IPS-18a (cell line): Measurements from ENCODE around the gene GRIA1.
A peak's percentile ranks its signal among the peaks of the same experiment; 100 is the strongest.

Experiments
- H3K27ac ChIP-seq: one replicate; pipeline ENCODE4 v1.5.1; 2013; ENCODE audit warnings: low read length
- H3K27me3 ChIP-seq: one replicate; pipeline ENCODE4 v1.6.1; 2013; ENCODE audit warnings: mild to moderate bottlenecking, low read length; ENCODE audit not compliant: control insufficient read depth, insufficient read depth
- H3K36me3 ChIP-seq: one replicate; pipeline ENCODE4 v1.6.1; 2013; ENCODE audit warnings: low read depth, low read length; ENCODE audit not compliant: control insufficient read depth
- H3K4me1 ChIP-seq: one replicate; pipeline ENCODE4 v1.6.1; 2013; ENCODE audit warnings: low read depth, low read length; ENCODE audit not compliant: control insufficient read depth
- H3K4me3 ChIP-seq: one replicate; pipeline ENCODE4 v1.5.1; 2013; ENCODE audit warnings: low read length
- H3K9ac ChIP-seq: one replicate; pipeline ENCODE4 v1.6.1; 2013; ENCODE audit warnings: mild to moderate bottlenecking, low read length, moderate library complexity
- H3K9me3 ChIP-seq: one replicate; pipeline ENCODE4 v1.6.1; 2013; ENCODE audit warnings: low read depth, low read length; ENCODE audit not compliant: control insufficient read depth

The GRIA1 gene

GRCh38 chr5:153469423-153469822 is 21.0 kb upstream of the GRIA1 start:
- Histone ChIP-seq H3K9ac (no peak overlapping the region), H3K36me3 (no peaks in the 10 kb centered on the region), H3K27ac (no peak overlapping the region), H3K9me3 (no peaks in the 10 kb centered on the region), H3K4me1 (no peaks in the 10 kb centered on the region), H3K4me3 (no peak overlapping the region), H3K27me3 (no peaks in the 10 kb centered on the region)

- H3K9ac ChIP-seq, result no peak overlapping the region
- H3K9me3 ChIP-seq, result no peaks in the 10 kb centered on the region
- H3K27me3 ChIP-seq, result no peaks in the 10 kb centered on the region
- no peaks in the 10 kb centered on the region for H3K4me1 ChIP-seq
- H3K27ac ChIP-seq, result no peak overlapping the region
- H3K36me3 ChIP-seq, result no peaks in the 10 kb centered on the region
- no peak overlapping the region for H3K4me3 ChIP-seq
Observed at GRCh38 chr5:153470736-153471135, 19.7 kb upstream of the GRIA1 start.

- Histone ChIP-seq H3K9ac (no peak overlapping the region), H3K36me3 (no peaks in the 10 kb centered on the region), H3K4me3 (no peak overlapping the region), H3K9me3 (no peaks in the 10 kb centered on the region), H3K4me1 (no peaks in the 10 kb centered on the region), H3K27ac (no peak overlapping the region), H3K27me3 (no peaks in the 10 kb centered on the region)
Observed at GRCh38 chr5:153476767-153477166, 13.7 kb upstream of the GRIA1 start.

GRCh38 chr5:153480401-153480800 is 10.1 kb upstream of the GRIA1 start:
- no peak overlapping the region for H3K9ac ChIP-seq
- no peak overlapping the region for H3K4me3 ChIP-seq
- H3K9me3 ChIP-seq, result no peaks in the 10 kb centered on the region
- H3K27ac ChIP-seq, result no peak overlapping the region
- H3K36me3 ChIP-seq, result no peaks in the 10 kb centered on the region
- H3K4me1 ChIP-seq, result no peaks in the 10 kb centered on the region
- H3K27me3 ChIP-seq, result no peaks in the 10 kb centered on the region

GRCh38 chr5:153483482-153483881 is 7.0 kb upstream of the GRIA1 start:
- H3K27me3 ChIP-seq, result no peaks in the 10 kb centered on the region
- no peak overlapping the region for H3K4me3 ChIP-seq
- H3K4me1 ChIP-seq, result no peaks in the 10 kb centered on the region
- no peaks in the 10 kb centered on the region for H3K9me3 ChIP-seq
- no peak overlapping the region for H3K27ac ChIP-seq
- no peaks in the 10 kb centered on the region for H3K36me3 ChIP-seq
- no peak overlapping the region for H3K9ac ChIP-seq

GRCh38 chr5:153485641-153486040 is 4.8 kb upstream of the GRIA1 start:
- no peak overlapping the region for H3K9ac ChIP-seq
- H3K27me3 ChIP-seq, result peaks cover 3% of the 10 kb centered on the region
- no peaks in the 10 kb centered on the region for H3K36me3 ChIP-seq
- H3K27ac ChIP-seq, result no peak overlapping the region
- H3K9me3 ChIP-seq, result no peaks in the 10 kb centered on the region
- H3K4me3 ChIP-seq, result no peak overlapping the region
- H3K4me1 ChIP-seq, result peaks cover 5% of the 10 kb centered on the region

- no peak overlapping the region for H3K9ac ChIP-seq
- no peak overlapping the region for H3K27ac ChIP-seq
- H3K9me3 ChIP-seq, result no peaks in the 10 kb centered on the region
- H3K36me3 ChIP-seq, result no peaks in the 10 kb centered on the region
- H3K4me1 ChIP-seq, result peaks cover 16% of the 10 kb centered on the region
- no peak overlapping the region for H3K4me3 ChIP-seq
- H3K27me3 ChIP-seq, result peaks cover 14% of the 10 kb centered on the region
Observed at GRCh38 chr5:153486771-153487170, 3.7 kb upstream of the GRIA1 start.

- Histone ChIP-seq H3K27me3 (peaks cover 19% of the 10 kb centered on the region), H3K9me3 (no peaks in the 10 kb centered on the region), H3K9ac (no peak overlapping the region), H3K36me3 (no peaks in the 10 kb centered on the region), H3K4me3 (no peak overlapping the region), H3K4me1 (peaks cover 17% of the 10 kb centered on the region), H3K27ac (no peak overlapping the region)
Observed at GRCh38 chr5:153489611-153490010, 859 bp upstream of the GRIA1 start.

GRCh38 chr5:153491038-153491744 is 721 bp downstream of the GRIA1 start:
- Histone ChIP-seq H3K9me3 (no peaks in the 10 kb centered on the region), H3K27me3 (peaks cover 19% of the 10 kb centered on the region), H3K27ac (no peak overlapping the region), H3K4me3 (peak overlapping the region; percentile 58), H3K9ac (peak overlapping the region; percentile 8), H3K36me3 (no peaks in the 10 kb centered on the region), H3K4me1 (peaks cover 17% of the 10 kb centered on the region)

GRCh38 chr5:153491856-153492255 is 1.4 kb downstream of the GRIA1 start:
- Histone ChIP-seq H3K27ac (no peak overlapping the region), H3K9ac (no peak overlapping the region), H3K4me3 (peak overlapping the region; percentile 58), H3K36me3 (no peaks in the 10 kb centered on the region), H3K9me3 (no peaks in the 10 kb centered on the region), H3K27me3 (peaks cover 19% of the 10 kb centered on the region), H3K4me1 (peaks cover 17% of the 10 kb centered on the region)

GRCh38 chr5:153496835-153497234 is 6.4 kb downstream of the GRIA1 start:
- Histone ChIP-seq H3K4me1 (no peaks in the 10 kb centered on the region), H3K27me3 (peaks cover 4% of the 10 kb centered on the region)

GRCh38 chr5:153498516-153498915 is 8.0 kb downstream of the GRIA1 start:
- H3K27ac ChIP-seq, result no peak overlapping the region
- H3K4me1 ChIP-seq, result no peaks in the 10 kb centered on the region

More at GRCh38 chr5:153496835-153497234, 6.4 kb downstream of the GRIA1 start:
- Histone ChIP-seq H3K27ac (no peak overlapping the region), H3K36me3 (no peaks in the 10 kb centered on the region), H3K9ac (no peak overlapping the region), H3K4me3 (no peak overlapping the region), H3K9me3 (no peaks in the 10 kb centered on the region)

More at GRCh38 chr5:153498516-153498915, 8.0 kb downstream of the GRIA1 start:
- no peaks in the 10 kb centered on the region for H3K9me3 ChIP-seq
- H3K36me3 ChIP-seq, result no peaks in the 10 kb centered on the region
- no peak overlapping the region for H3K4me3 ChIP-seq
- no peaks in the 10 kb centered on the region for H3K27me3 ChIP-seq
- H3K9ac ChIP-seq, result no peak overlapping the region
